ENCODE data around the gene SPOCD1. TPM values are rescaled to one million over a fixed set of nuclear protein-coding genes. Genes with fewer than 3 reads are reported as not detected.

Gene SPOCD1
- total RNA-seq, 2 donors from 2014 or later, result 21.6 TPM; not detected in 1

- WGBS, result 90% methylated on average over 3 of the region's 3 CpGs
- TF ChIP-seq CTCF (IDR thresholded peaks at IDR 0.05), result no peak
- no peak for TF ChIP-seq POLR2A (IDR thresholded peaks at IDR 0.05)
- TF ChIP-seq POLR2AphosphoS5 (IDR thresholded peaks at IDR 0.05), result no peak
- no peaks in the 10 kb centered on the region for H3K4me1 ChIP-seq (replicated peaks)
- no peak overlapping the region for H3K27ac ChIP-seq
- H3K9me3 ChIP-seq, result no peaks in the 10 kb centered on the region
- H3K36me3 ChIP-seq, result no peaks in the 10 kb centered on the region
- H3K4me3 ChIP-seq, result no peak overlapping the region
- no peak for DNase-seq (ENCODE audit: low spot score)
- intact Hi-C loops (cut with DNase I), result loop anchor here (5.0 kb wide), 1 partner anchor 124 kb away; no protein-coding TSS in a partner anchor
- H3K27me3 ChIP-seq (replicated peaks; ENCODE audit: insufficient read depth), result no peaks in the 10 kb centered on the region
These were observed 29.9 kb downstream of the SPOCD1 start for GRCh38 chr1:31785947-31786290.

- Histone ChIP-seq H3K27me3 (replicated peaks; ENCODE audit: insufficient read depth) (no peaks in the 10 kb centered on the region), H3K36me3 (no peaks in the 10 kb centered on the region), H3K9me3 (no peaks in the 10 kb centered on the region), H3K4me3 (no peak overlapping the region), H3K27ac (no peak overlapping the region), H3K4me1 (replicated peaks) (no peaks in the 10 kb centered on the region)
- DNase-seq (ENCODE audit: low spot score), result no peak
- WGBS, result 79% methylated on average over 20 of the region's 20 CpGs
- no peak for TF ChIP-seq POLR2A (IDR thresholded peaks at IDR 0.05)
- TF ChIP-seq CTCF (IDR thresholded peaks at IDR 0.05), result no peak
- no peak for TF ChIP-seq POLR2AphosphoS5 (IDR thresholded peaks at IDR 0.05)
- intact Hi-C loops (cut with DNase I), result loop anchor here (5.0 kb wide), 1 partner anchor 123 kb away; no protein-coding TSS in a partner anchor
These were observed 30.5 kb downstream of the SPOCD1 start for GRCh38 chr1:31785020-31785946.

GRCh38 chr1:31784356-31785019 lies 31.3 kb downstream of the SPOCD1 start:
- Histone ChIP-seq H3K9me3 (no peaks in the 10 kb centered on the region), H3K36me3 (no peaks in the 10 kb centered on the region), H3K4me1 (replicated peaks) (no peaks in the 10 kb centered on the region), H3K4me3 (no peak overlapping the region), H3K27me3 (replicated peaks; ENCODE audit: insufficient read depth) (no peaks in the 10 kb centered on the region), H3K27ac (no peak overlapping the region)
- intact Hi-C loops (cut with DNase I), result loop anchor here (5.0 kb wide), 1 partner anchor 122 kb away; no protein-coding TSS in a partner anchor
- 87% methylated on average over 4 of the region's 4 CpGs for WGBS
- TF ChIP-seq CTCF (IDR thresholded peaks at IDR 0.05), result no peak
- no peak for TF ChIP-seq POLR2A (IDR thresholded peaks at IDR 0.05)
- TF ChIP-seq POLR2AphosphoS5 (IDR thresholded peaks at IDR 0.05), result no peak
- DNase-seq (ENCODE audit: low spot score), result no peak

GRCh38 chr1:31783846-31784245 lies 32.0 kb downstream of the SPOCD1 start:
- intact Hi-C loops (cut with DNase I), result no loop called here
- no peak overlapping the region for H3K4me3 ChIP-seq
- DNase-seq (ENCODE audit: low spot score), result no peak
- no peaks in the 10 kb centered on the region for H3K4me1 ChIP-seq (replicated peaks)
- H3K36me3 ChIP-seq, result no peaks in the 10 kb centered on the region
- 93% methylated on average over 3 of the region's 3 CpGs for WGBS
- no peaks in the 10 kb centered on the region for H3K9me3 ChIP-seq
- TF ChIP-seq POLR2A (IDR thresholded peaks at IDR 0.05) (no peak), CTCF (IDR thresholded peaks at IDR 0.05) (no peak), POLR2AphosphoS5 (IDR thresholded peaks at IDR 0.05) (no peak)
- no peak overlapping the region for H3K27ac ChIP-seq
- H3K27me3 ChIP-seq (replicated peaks; ENCODE audit: insufficient read depth), result no peaks in the 10 kb centered on the region

Measured in prostate gland (tissue), 2 donors.